Measurements from ENCODE around the gene SIM1.

DNA sequence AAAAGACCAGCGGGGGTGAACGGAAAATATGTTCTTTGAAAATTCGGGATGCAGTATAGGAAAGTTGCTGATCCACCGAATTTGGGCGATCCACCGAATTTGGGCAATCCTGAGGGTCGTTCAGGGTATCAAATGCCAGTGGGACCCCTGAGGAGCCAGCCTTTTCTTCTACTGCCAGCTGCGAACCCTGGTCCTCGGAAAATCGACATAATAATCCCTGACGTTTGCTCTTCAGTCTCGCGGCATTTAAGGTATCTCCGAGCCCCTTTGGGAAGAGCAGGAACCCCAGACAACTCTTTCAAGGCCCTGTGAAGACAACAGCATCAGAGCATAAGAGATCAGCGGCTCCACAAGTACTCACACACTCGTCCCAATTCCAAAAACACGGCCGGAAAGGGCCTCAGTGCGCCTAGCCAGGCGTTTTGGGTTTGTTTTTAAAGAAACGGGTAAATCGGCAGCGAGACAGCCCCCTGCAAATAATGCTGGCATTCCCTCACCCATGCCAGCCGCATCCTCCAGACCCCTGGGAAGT, 1.0 kb downstream of the SIM1 start:
- TF ChIP-seq, protein P1, sequence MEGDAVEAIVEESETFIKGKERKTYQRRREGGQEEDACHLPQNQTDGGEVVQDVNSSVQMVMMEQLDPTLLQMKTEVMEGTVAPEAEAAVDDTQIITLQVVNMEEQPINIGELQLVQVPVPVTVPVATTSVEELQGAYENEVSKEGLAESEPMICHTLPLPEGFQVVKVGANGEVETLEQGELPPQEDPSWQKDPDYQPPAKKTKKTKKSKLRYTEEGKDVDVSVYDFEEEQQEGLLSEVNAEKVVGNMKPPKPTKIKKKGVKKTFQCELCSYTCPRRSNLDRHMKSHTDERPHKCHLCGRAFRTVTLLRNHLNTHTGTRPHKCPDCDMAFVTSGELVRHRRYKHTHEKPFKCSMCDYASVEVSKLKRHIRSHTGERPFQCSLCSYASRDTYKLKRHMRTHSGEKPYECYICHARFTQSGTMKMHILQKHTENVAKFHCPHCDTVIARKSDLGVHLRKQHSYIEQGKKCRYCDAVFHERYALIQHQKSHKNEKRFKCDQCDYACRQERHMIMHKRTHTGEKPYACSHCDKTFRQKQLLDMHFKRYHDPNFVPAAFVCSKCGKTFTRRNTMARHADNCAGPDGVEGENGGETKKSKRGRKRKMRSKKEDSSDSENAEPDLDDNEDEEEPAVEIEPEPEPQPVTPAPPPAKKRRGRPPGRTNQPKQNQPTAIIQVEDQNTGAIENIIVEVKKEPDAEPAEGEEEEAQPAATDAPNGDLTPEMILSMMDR (IDR thresholded peaks at IDR 0.05; ENCODE audit: poor library complexity), result no peak
- TF ChIP-seq EZH2 (IDR thresholded peaks at IDR 0.05; ENCODE audit: borderline replicate concordance), result no peak
- TF ChIP-seq EZH2phosphoT487 (IDR thresholded peaks at IDR 0.05; ENCODE audit: low read depth, severe bottlenecking, unreplicated experiment), result peak; percentile 78

All from hepatocyte (in vitro differentiated cells).